Activated CD4-positive, alpha-beta T cell treated with anti-CD3 and anti-CD28 coated beads, Interleukin-2, amount 50 U/mL, for 1 hour (primary cell): ENCODE data around the gene ZGRF1.
"Not testable (repeated sequence)": the region's sequence is repeated elsewhere in the genome, so short reads cannot be mapped to it uniquely, and the experiment has no call there.

Experiments
- DNase-seq: peaks from one replicate; pipeline ENCODE4 v3.0.0-alpha.2; 2020

The ZGRF1 gene

DNA sequence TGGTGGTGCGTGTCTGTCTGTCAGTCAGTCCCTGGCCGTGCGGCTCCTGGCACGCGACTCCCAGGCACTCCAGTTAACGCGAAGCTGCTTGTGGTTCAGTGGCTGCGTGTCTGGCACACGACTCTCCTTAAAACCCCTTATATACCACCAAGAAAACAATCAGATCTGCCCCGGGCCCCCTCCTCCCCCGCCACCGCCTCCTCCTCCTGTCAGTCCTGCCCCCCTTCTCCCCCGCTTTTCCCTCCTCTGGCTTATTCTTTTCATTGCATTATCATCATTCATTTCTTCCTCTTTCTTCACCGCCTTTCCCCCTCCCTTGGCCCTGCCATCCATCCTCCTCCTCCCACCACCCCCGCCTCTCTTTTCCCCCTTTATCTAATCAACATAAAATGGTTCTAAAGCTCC, 120.6 kb downstream of the ZGRF1 start, which contains the start of gene NEUROG2:
NEUROG2 (minus strand) TSS at position 115 of the 405 bp plus-strand sequence. CDS start 705 bp downstream, outside the sequence.
- no peak for DNase-seq

DNA sequence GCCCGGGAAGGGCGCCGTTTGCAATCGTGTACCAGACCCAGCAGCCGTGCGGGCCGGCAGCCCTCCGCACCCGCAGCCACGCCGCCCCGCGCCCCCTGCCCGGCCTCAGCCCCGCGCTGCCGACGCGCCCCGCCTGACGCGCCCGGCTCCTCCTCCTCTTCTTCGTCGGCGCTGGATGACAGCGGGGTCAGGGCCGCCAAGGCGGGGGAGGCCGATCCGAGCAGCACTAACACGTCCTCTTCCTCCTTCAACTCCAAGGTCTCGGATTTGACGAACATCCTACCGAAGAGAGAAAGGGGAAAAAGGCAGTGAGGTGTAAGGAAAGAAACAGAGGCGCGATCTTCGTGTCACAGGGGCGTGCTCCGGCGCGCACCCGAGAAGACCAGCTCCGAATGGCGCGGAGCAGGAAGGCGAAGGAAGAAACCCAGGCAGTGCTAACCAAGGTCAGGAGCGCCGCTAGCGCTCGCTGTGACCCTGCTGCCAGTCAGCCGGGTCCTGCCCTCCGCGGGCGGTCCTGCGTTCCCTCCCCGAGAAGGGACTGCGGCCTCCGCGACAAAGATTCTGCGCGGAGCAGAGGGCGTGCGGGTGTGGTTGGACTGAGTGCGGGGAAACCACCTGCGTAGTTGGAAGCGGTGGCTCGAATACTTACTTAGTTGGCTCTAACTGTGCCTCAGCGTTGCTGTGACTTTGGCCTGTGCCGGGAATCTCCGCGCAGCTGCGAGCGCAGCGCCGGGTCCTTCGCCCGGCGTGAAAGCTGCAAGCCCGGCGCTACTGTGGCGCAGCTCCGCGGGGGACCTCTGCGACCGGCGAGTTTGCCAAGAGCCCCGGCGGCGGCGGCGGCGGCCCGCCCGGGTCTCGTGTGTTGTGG, 121.3 kb downstream of the ZGRF1 start:
- no peak for DNase-seq

DNA sequence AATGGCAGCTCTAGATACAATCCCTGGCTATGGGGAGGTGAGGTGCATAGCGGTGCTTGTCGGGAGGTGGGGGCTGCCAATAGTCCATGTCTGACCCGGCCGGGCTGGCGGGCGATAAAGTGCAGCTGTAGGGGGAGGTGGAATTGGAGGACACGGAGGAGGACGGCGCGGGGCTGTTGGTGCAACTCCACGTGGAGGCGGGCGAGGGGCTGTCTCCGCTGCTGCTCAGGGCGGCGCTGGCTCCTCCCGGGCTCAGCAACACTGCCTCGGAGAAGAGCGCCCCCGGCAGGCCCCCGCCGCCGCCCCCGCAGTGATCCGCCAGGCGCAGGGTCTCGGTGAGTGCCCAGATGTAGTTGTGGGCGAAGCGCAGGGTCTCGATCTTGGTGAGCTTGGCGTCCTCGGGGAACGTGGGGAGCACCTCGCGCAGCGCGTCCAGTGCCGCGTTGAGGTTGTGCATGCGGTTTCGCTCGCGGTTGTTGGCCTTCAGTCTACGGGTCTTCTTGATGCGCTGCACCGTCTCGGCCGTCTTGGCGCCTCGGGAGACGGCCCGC, 122.0 kb downstream of the ZGRF1 start:
- no peak for DNase-seq

DNA sequence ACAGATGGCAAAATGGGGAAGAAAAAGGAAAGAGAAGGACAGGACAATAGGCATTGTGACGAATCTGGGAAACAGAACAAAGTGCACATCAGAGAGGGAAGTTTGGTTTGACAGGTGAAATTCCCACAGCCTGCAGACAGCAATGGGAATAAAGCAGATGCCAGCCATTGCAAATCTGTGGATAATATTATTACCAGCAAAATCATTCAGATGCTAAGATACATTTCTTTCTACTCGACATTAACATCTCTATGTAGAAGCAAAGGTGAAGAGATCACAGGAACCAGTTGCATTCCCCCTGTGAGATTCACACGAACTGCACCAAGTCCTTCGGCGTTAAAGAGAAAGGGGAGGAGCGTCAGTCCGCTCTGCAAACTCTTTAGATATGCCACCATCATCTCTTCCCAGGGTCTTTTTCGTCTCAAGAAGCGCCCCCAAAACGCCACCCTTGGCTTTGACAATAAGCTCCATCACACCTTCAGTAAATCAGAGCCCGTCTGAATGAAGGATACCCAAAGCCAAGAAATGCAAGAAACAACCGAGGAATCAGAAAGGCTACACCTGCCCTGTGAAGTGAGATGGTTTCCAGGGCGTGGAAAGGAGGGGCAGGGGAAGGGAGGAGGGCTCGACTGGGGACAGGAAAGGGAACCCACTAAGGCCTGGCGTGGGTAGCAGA, 122.6 kb downstream of the ZGRF1 start:
- no peak for DNase-seq

DNA sequence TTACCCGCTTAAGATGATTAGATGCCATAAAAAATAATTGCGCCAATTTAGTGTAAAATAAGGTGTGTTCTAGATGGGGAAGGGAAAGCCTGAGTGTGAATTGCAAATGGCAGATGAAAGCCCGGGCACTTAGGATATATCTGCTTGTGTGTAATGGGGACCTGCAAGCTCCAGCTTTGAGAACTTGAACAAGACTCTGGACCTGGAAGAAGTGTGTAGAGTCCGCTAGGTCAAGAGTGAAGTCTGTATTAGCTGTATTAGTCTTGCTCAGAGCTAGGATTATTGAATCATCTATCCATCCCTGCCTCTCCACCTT, 124.9 kb downstream of the ZGRF1 start:
- no peak for DNase-seq

DNA sequence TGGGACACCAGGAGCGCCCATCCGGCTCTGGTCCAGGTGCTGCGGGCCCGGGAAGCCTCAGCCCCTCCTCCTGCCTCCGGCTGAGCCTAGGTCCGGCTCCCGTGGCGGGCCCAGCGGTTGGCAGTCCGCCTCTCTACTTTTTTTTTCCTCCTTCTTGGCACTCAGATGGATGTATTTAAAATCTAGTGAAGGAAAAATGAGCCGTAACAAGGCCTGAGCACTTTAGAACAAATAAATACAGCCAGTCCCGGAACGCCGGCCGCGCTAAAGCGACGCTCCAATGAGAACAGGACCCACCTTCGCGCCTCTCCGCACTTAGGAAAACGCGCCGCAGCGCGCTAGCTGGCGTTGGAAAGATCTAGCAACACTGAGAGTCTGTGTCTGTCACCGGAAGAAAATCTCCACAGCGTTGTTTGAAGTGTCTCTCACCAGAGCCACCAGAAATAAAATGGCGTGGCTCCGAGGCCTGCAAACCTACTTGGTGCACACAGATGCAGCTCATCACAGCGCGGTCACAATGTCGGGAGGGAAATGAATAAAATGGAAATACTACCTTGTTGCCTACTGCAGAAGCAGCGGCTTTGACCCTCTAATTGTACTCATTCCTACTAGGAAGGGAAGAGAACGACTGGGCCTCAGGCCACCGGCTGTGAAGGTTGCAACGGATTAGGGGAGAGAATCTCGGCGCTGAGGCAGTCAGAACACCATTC, 125.5 kb downstream of the ZGRF1 start:
- no peak for DNase-seq

DNA sequence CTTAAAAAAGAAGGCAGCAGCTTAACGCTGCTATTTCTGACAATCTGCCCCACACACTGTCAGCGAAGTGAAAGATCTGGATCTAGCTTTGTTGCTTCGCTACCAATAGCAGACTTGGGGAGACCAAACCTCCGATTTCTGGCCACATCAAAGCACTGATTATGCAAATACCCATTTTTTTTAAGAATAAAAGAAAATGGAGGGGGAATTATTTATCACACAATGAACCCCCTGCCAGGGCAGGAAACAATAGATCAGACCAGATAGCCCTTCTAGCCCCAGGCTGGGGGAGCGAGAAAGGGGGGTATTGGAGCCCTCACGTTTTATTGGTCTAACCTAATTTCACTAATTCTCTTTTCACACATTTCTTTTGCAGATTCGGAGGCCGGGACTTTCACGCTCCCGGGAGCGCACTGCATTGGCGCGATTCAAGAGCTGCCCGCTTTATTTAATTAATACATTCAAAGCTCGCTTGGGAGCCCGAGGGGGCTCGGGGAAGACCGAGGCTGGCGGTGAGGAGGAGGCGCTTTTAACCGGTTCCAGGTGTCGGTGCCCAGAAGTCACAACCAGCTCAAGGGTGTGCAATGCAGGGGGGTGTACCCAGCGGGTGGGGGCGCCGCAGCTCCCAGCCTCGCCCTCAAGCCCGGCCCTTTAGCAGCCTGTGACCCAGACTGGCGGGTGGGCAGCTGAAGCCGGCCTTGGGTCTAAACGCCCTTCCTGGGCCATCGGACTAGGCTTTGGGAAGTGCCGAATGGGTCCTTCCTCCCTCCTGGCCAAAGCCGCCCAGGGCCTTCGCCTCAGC, 126.2 kb downstream of the ZGRF1 start:
- DNase-seq, result no peak

DNA sequence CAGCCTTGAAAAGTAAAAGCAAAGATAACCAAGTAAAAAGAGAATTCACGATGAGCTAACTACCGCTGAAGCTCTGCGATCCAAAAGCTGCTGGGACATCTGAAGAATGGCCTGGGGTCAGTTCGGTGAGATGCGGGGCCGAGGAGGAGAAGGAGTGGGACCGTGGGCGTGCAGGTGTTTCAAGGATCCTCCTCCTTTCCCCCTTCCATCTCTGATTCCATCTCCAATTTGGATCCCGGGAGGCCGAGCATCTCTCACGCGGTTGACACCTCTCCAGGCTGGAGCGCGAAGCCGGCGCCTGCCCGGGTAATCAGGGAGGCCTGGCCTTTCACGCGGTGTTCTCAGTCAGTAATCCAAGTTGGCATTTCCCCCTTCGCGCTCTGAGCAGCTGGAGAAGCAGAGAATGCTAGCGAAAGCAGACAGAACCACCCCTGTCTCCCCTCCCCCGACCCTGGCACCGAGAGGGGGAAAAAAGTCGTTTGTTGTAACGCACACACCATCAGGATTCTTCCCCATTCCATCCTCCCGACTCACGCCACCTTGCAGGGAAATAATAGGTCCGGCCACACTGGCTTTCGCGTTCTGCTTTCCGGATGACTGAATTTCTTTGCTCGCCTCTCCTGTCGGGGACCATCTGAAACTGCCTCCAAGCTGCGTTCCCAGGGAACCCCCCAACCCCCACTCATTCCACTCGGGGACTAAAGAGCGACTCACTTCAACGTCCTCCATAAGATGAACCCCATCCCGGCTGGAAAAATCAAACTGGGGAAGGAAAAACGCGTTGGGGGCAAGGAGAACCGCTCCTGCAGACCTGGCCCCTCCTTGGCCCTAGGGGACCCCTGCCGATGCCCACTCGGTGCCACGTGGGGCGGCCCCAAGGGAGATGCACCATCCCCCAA, 127.2 kb downstream of the ZGRF1 start:
- no peak for DNase-seq

DNA sequence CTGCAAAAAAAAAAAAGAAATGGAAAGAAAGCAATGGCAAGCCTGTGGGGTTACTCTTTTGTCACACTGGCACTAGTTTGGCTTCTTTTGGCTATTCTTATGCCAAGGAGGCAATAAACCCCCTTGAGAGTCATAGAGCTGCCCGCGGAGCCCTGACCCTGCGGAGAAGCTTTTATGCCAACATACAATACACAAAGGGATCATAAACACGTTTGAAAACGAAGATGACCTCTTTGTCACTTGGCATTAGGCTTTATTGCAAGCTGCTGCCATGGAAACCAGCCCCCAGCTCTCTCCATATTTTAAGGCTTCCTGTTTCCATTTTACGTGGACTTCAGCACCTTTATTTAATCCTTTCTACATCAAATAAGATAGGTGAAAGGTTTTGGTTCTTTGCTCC, 128.4 kb downstream of the ZGRF1 start:
- no peak for DNase-seq

DNA sequence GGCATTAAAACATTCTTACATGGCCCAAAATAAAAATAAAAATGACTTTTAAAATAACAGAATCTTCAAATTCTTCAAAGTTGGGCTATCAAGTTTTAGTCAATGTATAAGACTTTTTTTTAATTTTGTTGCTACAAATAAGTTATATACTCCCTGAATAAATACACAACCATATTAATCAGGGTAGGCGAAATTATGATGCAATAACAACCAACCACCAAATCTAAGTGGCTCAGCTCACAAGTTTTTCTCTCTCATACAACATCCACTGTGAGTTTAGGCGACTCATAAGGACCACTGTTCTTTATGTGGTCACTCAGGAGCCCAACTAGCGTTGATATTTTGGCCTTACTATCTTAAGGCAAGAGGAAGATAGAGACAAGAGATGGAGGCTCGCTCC, 131.9 kb downstream of the ZGRF1 start:
- no peak for DNase-seq

DNA sequence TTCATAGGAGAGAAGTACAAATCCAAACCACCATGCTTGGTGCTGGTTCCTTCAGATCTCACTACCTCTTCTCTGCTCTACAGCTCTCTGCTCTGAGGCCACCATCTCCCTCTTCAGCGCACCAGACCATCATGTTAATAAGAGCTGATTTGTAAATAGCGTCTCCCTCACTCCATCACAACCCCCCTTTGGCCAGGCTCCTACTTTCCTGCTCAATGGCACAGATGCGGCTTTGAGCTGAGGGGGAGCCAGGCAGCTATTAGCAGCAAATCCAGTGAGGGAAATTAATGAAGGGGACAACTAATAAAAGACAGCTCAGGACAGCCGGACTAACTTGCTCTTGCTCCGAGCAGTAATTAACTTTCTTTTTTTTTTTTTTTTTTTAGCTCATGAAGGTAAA, 133.8 kb downstream of the ZGRF1 start:
- no peak for DNase-seq

DNA sequence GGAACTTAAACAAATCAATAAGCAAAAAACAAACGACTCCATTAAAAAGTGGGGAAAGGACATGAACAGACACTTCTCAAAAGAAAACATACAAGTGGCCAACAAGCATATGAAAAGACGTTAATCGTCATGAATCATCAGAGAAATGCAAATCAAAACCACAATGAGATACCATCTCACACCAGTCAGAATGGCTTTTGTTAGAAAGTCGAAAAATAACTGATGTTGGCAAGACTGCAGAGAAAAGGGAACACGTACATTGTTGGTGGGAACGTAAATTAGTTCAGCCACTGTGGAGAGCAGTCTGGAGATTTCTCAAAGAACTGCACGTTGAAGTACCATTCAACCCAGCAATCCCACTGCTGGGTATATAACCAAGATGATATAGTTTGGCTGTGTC, 144.4 kb downstream of the ZGRF1 start:
- DNase-seq, result no peak

DNA sequence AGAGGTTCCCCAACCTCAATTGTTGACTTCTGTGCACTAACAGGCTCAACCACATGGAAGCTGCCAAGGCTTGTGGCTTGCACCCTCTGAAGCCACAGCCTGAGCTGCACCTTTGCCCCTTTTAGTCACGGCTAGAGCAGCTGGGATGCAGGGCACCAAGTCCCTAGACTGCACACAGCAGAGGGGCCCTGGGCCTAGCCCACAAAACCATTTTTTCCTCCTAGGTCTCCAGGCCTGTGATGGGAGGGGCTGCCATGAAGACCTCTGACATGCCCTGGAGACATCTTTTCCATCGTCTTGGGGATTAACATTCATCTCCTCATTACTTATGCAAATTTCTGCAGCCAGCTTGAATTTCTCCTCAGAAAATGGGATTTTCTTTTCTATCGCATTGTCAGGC, 145.9 kb downstream of the ZGRF1 start:
- not testable (repeated sequence) for DNase-seq
